Measurements from ENCODE around the gene CACNA1C.

CACNA1C gene

DNA sequence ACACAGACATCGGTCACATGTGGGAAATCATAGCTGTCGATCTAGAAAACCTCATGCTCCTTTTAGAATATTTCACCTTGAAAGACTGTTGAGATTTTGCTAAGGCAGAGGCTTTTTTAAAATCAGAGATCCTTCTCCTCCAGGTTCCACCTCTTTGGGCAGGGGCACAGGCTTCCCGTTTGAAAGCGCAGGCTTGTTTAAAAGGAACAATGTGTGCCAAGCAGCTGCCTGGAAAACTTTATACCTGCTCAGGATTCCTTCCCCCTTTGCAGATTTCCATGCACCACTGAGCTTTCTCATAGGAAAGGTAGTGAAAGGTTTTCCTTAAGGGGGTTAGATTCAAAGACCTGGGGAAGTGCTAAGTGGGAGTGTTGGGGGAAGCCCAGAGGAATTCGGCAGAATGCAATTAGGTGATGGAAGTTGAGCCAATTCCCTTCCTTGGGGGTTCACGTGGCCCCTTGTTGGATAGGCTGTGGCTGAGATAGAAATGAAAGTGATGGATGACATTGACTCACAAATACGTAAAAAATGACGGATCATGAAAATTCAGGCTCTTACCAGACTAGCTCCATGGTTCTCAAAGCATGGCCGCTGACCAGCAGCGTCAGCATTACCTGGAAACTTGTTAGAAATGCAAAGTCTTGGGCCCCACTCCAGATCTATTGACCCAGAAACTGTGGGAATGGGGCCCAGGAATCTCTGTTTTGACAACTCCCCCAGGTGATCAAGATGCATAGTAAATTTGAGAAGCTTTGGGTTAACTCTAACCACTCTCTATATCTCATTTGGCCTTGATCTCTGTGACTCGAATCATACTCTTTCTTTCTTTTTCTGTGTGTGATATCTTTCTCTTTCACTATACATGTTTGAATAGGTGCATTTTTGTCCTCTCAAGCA, 460.6 kb downstream of the CACNA1C start:
- ChIA-PET CTCF (no interaction called here), POLR2A (ENCODE audit: low non-redundant PET) (no interaction called here)
- no peak for DNase-seq (ENCODE audit: low spot score)
- TF ChIP-seq, protein P1, sequence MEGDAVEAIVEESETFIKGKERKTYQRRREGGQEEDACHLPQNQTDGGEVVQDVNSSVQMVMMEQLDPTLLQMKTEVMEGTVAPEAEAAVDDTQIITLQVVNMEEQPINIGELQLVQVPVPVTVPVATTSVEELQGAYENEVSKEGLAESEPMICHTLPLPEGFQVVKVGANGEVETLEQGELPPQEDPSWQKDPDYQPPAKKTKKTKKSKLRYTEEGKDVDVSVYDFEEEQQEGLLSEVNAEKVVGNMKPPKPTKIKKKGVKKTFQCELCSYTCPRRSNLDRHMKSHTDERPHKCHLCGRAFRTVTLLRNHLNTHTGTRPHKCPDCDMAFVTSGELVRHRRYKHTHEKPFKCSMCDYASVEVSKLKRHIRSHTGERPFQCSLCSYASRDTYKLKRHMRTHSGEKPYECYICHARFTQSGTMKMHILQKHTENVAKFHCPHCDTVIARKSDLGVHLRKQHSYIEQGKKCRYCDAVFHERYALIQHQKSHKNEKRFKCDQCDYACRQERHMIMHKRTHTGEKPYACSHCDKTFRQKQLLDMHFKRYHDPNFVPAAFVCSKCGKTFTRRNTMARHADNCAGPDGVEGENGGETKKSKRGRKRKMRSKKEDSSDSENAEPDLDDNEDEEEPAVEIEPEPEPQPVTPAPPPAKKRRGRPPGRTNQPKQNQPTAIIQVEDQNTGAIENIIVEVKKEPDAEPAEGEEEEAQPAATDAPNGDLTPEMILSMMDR (conservative IDR thresholded peaks at IDR 0.05; ENCODE audit: low read depth), result no peak
- H3K27ac ChIP-seq, result no peak overlapping the region

DNA sequence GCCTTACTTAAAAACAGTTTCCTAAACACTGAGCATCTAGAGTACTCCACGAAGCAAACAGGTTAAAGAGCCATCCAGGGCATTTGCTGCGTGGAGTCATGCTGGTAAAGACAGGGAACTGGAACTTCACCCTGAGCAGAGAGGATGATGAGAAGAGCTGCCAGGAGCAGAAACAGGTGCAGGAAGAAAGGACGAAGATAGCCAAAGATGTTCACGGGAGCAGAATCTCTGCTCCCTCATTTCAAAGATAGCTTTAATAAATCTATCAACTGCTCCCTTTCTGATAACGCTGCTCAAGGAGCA, 461.2 kb downstream of the CACNA1C start:
- TF ChIP-seq, protein P1 (conservative IDR thresholded peaks at IDR 0.05; ENCODE audit: low read depth), result no peak
- DNase-seq (ENCODE audit: low spot score), result no peak
- ChIA-PET CTCF (no interaction called here), POLR2A (ENCODE audit: low non-redundant PET) (no interaction called here)
- no peak overlapping the region for H3K27ac ChIP-seq

DNA sequence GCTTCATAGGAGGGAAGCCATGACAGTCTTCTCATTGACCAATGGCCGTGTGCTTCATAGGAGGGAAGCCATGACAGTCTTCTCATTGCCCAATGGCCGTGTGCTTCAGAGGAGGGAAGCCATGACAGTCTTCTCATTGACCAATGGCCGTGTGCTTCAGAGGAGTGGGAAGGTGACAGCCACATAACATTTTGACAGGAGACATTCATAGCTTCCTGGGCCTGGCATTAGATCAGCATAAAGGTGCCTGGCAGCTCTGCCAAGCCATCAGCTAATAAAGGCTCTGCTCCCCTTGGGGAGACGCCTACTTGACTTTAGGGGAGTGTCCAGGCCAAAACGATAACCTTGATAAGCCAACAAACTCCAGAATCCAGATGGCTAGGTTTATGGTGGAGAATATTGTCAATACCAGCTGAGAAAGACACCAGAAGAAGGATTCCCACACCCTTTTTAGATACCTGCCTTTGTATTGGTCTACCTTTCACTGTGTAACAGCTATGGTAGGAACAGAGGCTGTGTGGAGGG, 468.0 kb downstream of the CACNA1C start:
- POLR2A ChIA-PET (ENCODE audit: low non-redundant PET), result no interaction called here
- no peak for DNase-seq (ENCODE audit: low spot score)
- no peak overlapping the region for H3K27ac ChIP-seq
- TF ChIP-seq, protein P1 (conservative IDR thresholded peaks at IDR 0.05; ENCODE audit: low read depth), result no peak
- CTCF ChIA-PET, result no interaction called here

DNA sequence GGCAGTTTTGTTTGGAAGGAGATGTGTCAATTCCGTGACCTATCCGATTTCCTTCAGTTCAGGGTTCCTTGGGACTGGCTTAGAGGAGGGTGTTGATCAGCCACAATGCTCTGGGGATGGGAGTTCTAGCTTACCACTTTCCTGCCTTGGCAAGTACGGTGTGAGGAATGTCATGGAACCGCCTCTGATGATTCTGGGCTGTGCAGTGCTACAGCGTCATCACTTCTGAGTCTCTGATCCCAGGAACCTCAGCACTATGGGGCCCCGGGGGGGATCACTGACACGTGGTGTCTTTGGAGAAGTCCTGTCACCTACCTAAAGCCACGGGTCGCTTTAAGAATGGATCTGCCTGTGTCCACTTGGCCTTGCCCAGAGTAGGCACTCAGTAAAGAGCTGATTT, 470.5 kb downstream of the CACNA1C start:
- POLR2A ChIA-PET (ENCODE audit: low non-redundant PET), result no interaction called here
- H3K27ac ChIP-seq, result no peak overlapping the region
- CTCF ChIA-PET, result interaction anchor here (0.6 kb wide), 1 partner anchor 1103 kb away, joined by 4 read pairs; no protein-coding TSS in a partner anchor
- TF ChIP-seq, protein P1 (conservative IDR thresholded peaks at IDR 0.05; ENCODE audit: low read depth), result no peak
- DNase-seq (ENCODE audit: low spot score), result no peak

DNA sequence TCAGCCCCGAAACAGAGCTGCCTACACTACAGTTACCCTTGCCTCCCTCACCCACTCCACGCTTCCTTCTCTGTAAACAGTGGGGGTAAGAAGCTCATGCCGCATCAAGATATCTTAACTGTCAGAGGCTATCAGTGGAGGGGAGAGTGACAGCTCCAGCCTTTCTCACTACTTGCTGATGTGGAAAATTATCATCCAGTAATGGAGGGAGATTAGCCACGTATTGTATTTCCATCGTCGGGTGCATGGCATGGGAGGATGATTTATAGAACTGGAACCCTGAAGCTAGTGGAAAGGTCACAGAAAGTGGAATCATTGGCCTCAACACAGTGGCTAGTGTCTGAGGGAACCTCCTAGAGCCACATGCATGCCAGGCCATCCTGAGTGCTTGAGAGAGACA, 471.1 kb downstream of the CACNA1C start:
- CTCF ChIA-PET, result no interaction called here
- TF ChIP-seq, protein P1 (conservative IDR thresholded peaks at IDR 0.05; ENCODE audit: low read depth), result no peak
- no peak overlapping the region for H3K27ac ChIP-seq
- POLR2A ChIA-PET (ENCODE audit: low non-redundant PET), result no interaction called here
- no peak for DNase-seq (ENCODE audit: low spot score)

DNA sequence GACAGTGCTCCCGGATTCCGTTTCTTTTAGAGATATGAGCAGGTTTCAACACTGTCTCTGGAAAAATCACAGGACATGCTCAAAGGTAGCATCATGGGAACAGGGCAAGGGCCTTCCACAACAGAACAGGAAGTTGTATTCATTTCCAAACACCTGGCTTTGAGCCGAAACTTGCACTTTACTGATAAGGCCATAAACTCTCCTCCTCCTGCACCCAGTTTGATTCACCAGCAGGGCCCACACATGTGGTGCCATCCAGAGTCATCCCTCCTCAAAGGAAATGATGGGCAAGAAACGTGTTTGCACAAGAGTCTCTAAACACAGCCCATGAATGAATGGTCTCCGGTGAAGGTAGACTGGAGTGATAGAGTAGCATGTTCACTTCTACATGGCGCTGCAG, 473.6 kb downstream of the CACNA1C start:
- DNase-seq (ENCODE audit: low spot score), result no peak
- TF ChIP-seq, protein P1 (conservative IDR thresholded peaks at IDR 0.05; ENCODE audit: low read depth), result no peak
- CTCF ChIA-PET, result no interaction called here
- POLR2A ChIA-PET (ENCODE audit: low non-redundant PET), result no interaction called here
- no peak overlapping the region for H3K27ac ChIP-seq

Data from RWPE1 (cell line).